ENCODE data around the gene PTGR3.

DNA sequence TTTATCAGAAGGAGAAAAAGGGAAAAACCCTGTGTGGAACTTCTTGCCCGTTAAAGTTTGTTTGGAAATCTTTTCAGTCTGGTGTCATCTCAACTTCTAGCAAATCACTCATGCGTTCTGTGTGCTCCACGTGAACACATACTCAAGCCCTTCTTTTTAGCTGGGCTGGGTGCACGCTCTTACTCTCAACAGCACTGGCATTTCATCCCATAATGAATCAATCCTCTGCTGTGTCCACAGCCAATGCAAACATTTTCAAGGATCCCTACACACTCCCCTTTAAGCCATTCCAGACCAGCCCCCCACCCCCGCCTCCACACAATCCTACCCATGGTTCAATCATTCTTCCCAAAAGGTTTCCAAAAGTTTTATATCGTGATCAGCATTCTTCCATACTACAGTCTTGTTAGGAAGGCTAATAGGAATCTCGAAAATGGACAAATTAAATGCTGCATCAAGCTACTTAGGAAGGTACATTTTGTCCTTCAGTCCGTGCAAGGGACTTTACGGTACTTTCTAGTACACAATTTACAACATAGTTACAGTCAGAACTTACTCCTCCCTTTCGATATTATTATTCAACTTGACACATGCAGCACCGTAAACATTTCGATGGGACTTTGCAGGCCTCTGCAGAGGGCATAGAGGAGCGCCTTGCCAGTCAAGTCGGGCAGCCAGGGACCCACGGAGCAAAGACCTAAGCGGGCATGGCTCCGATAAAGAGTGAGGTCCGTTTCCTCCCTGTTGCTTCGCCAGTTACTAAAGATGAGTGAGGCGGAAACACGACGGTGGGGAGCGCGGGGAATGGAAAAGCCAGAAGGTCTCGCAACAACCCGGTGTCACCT lies 1.4 kb downstream of the PTGR3 start:
- TF ChIP-seq, protein P1, sequence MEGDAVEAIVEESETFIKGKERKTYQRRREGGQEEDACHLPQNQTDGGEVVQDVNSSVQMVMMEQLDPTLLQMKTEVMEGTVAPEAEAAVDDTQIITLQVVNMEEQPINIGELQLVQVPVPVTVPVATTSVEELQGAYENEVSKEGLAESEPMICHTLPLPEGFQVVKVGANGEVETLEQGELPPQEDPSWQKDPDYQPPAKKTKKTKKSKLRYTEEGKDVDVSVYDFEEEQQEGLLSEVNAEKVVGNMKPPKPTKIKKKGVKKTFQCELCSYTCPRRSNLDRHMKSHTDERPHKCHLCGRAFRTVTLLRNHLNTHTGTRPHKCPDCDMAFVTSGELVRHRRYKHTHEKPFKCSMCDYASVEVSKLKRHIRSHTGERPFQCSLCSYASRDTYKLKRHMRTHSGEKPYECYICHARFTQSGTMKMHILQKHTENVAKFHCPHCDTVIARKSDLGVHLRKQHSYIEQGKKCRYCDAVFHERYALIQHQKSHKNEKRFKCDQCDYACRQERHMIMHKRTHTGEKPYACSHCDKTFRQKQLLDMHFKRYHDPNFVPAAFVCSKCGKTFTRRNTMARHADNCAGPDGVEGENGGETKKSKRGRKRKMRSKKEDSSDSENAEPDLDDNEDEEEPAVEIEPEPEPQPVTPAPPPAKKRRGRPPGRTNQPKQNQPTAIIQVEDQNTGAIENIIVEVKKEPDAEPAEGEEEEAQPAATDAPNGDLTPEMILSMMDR (IDR thresholded peaks at IDR 0.05): no peak
- no peak for TF ChIP-seq POLR2A (IDR thresholded peaks at IDR 0.05)

All from uterus (tissue), 2 donors.